ENCODE measurements around the gene LMAN2.

The LMAN2 gene

GRCh38 chr5:177351392-177352329, at the start of gene LMAN2:
Gene LMAN2 (minus strand): TSS chr5:177351668. CDS start chr5:177351647, 21 bp downstream.
- H3K27me3 ChIP-seq, result no peaks in the 10 kb centered on the region

GRCh38 chr5:177399997-177400868, 48.8 kb upstream of the LMAN2 start, which contains the start of gene PFN3:
Gene PFN3 (minus strand): TSS chr5:177400661. CDS start chr5:177400576, 85 bp downstream.
- Histone ChIP-seq H3K36me3 (no peaks in the 10 kb centered on the region), H3K4me2 (peak within 1 kb of the TSS in 10 of 11 experiments; percentile 3 to 100 (median 68); a peak in 19 of 22 replicates), H3K4me3 (no peak within 1 kb of the TSS), H3K9ac (peak within 1 kb of the TSS in 2 of 11 experiments; percentile 29 to 36; a peak in 2 of 22 replicates), H3K4me1 (peaks cover 31 to 54% (median 49%) of the 10 kb centered on the region in 10 experiments), H3K27me3 (peaks cover 31 to 41% (median 38%) of the 10 kb centered on the region in 11 experiments), H3K27ac (no peak within 1 kb of the TSS), H4K20me1 (peaks cover 0 to 22% (median 0%) of the 10 kb centered on the region in 11 experiments; a peak in 2 of 22 replicates), H3K9me3 (replicated peaks in 1 of 11) (no peaks in the 10 kb centered on the region)
- no peak for TF ChIP-seq Cebpa-rat (IDR thresholded peaks at IDR 0.05)

More at GRCh38 chr5:177351392-177352329, at the start of gene LMAN2:
- H3K4me1 ChIP-seq, result peaks cover 62 to 89% (median 79%) of the 10 kb centered on the region in 10 experiments
- peak within 1 kb of the TSS; percentile 90 to 100 (median 97) for H3K4me2 ChIP-seq
- H3K4me3 ChIP-seq, result peak within 1 kb of the TSS; percentile 79 to 96 (median 93)
- peaks cover 30 to 46% (median 37%) of the 10 kb centered on the region in 11 experiments; a peak in 19 of 22 replicates for H4K20me1 ChIP-seq
- H3K9ac ChIP-seq, result peak within 1 kb of the TSS; percentile 86 to 96 (median 93)
- H3K27ac ChIP-seq, result peak within 1 kb of the TSS; percentile 88 to 96 (median 93)
- peaks cover 19 to 35% (median 33%) of the 10 kb centered on the region in 11 experiments for H3K36me3 ChIP-seq
- H3K9me3 ChIP-seq (replicated peaks in 1 of 11), result peaks cover 0 to 6% (median 0%) of the 10 kb centered on the region in 11 experiments; a peak in 2 of 22 replicates
- no peak for TF ChIP-seq Cebpa-rat (IDR thresholded peaks at IDR 0.05)

- no peak overlapping the region for H3K9ac ChIP-seq
- H3K4me3 ChIP-seq, result no peak overlapping the region
- H3K27ac ChIP-seq, result no peak overlapping the region
- H3K36me3 ChIP-seq, result no peaks in the 10 kb centered on the region
- H3K4me2 ChIP-seq, result no peak overlapping the region
- peaks cover 24 to 29% (median 28%) of the 10 kb centered on the region in 11 experiments for H3K27me3 ChIP-seq
- peaks cover 0 to 16% (median 0%) of the 10 kb centered on the region in 11 experiments; a peak in 2 of 22 replicates for H4K20me1 ChIP-seq
- H3K9me3 ChIP-seq (replicated peaks in 1 of 11), result no peaks in the 10 kb centered on the region
- TF ChIP-seq Cebpa-rat (IDR thresholded peaks at IDR 0.05), result no peak
- peaks cover 30 to 45% (median 41%) of the 10 kb centered on the region in 10 experiments for H3K4me1 ChIP-seq
These were observed 46.5 kb upstream of the LMAN2 start for GRCh38 chr5:177397875-177398390.

- TF ChIP-seq Cebpa-rat (IDR thresholded peaks at IDR 0.05), result no peak
- H3K36me3 ChIP-seq, result no peaks in the 10 kb centered on the region
- no peak overlapping the region for H3K27ac ChIP-seq
- peaks cover 27 to 44% (median 39%) of the 10 kb centered on the region in 10 experiments for H3K4me1 ChIP-seq
- H3K9me3 ChIP-seq (replicated peaks in 1 of 11), result no peaks in the 10 kb centered on the region
- peaks cover 0 to 5% (median 0%) of the 10 kb centered on the region in 11 experiments; a peak in 1 of 22 replicates for H4K20me1 ChIP-seq
- H3K4me2 ChIP-seq, result no peak overlapping the region
- H3K4me3 ChIP-seq, result no peak overlapping the region
- H3K9ac ChIP-seq, result no peak overlapping the region
- peaks cover 13 to 18% (median 17%) of the 10 kb centered on the region in 11 experiments for H3K27me3 ChIP-seq
These were observed 45.3 kb upstream of the LMAN2 start for GRCh38 chr5:177396807-177397206.

- H3K4me3 ChIP-seq, result no peak overlapping the region
- peaks cover 5 to 11% (median 9%) of the 10 kb centered on the region in 11 experiments; a peak in 19 of 22 replicates for H3K27me3 ChIP-seq
These were observed 44.6 kb upstream of the LMAN2 start for GRCh38 chr5:177396078-177396477.

GRCh38 chr5:177393990-177394389, 42.5 kb upstream of the LMAN2 start:
- TF ChIP-seq Cebpa-rat (IDR thresholded peaks at IDR 0.05), result no peak
- peaks cover 0 to 13% (median 0%) of the 10 kb centered on the region in 11 experiments; a peak in 2 of 22 replicates for H4K20me1 ChIP-seq

More at GRCh38 chr5:177396078-177396477, 44.6 kb upstream of the LMAN2 start:
- H3K4me1 ChIP-seq, result peaks cover 24 to 45% (median 39%) of the 10 kb centered on the region in 10 experiments
- no peak overlapping the region for H3K9ac ChIP-seq
- no peak overlapping the region for H3K4me2 ChIP-seq
- H3K36me3 ChIP-seq, result no peaks in the 10 kb centered on the region
- H4K20me1 ChIP-seq, result peaks cover 0 to under 1% (median 0%) of the 10 kb centered on the region in 11 experiments; a peak in 1 of 22 replicates
- no peak for TF ChIP-seq Cebpa-rat (IDR thresholded peaks at IDR 0.05)
- no peak overlapping the region for H3K27ac ChIP-seq
- no peaks in the 10 kb centered on the region for H3K9me3 ChIP-seq (replicated peaks in 1 of 11)

GRCh38 chr5:177393206-177393765, 41.8 kb upstream of the LMAN2 start:
- H3K27me3 ChIP-seq, result no peaks in the 10 kb centered on the region
- peak overlapping the region in 9 of 11 experiments; percentile 14 to 64 (median 45); a peak in 16 of 22 replicates for H3K9ac ChIP-seq
- H3K4me1 ChIP-seq, result peaks cover 47 to 61% (median 57%) of the 10 kb centered on the region in 10 experiments
- no peaks in the 10 kb centered on the region for H3K9me3 ChIP-seq (replicated peaks in 1 of 11)
- TF ChIP-seq Cebpa-rat (IDR thresholded peaks at IDR 0.05), result no peak
- peaks cover 0 to 15% (median 0%) of the 10 kb centered on the region in 11 experiments; a peak in 2 of 22 replicates for H4K20me1 ChIP-seq
- H3K36me3 ChIP-seq, result no peaks in the 10 kb centered on the region
- H3K27ac ChIP-seq, result peak overlapping the region in 9 of 11 experiments; percentile 39 to 77 (median 63); a peak in 17 of 22 replicates
- peak overlapping the region; percentile 59 to 85 (median 81) for H3K4me2 ChIP-seq
- H3K4me3 ChIP-seq, result no peak overlapping the region; a peak in 1 of 20 replicates

More at GRCh38 chr5:177393990-177394389, 42.5 kb upstream of the LMAN2 start:
- no peak overlapping the region for H3K4me3 ChIP-seq
- H3K9me3 ChIP-seq (replicated peaks in 1 of 11), result no peaks in the 10 kb centered on the region
- no peaks in the 10 kb centered on the region for H3K27me3 ChIP-seq
- H3K27ac ChIP-seq, result peak overlapping the region in 9 of 11 experiments; percentile 39 to 77 (median 63); a peak in 16 of 22 replicates
- H3K36me3 ChIP-seq, result no peaks in the 10 kb centered on the region
- peak overlapping the region in 8 of 11 experiments; percentile 14 to 64 (median 46); a peak in 7 of 22 replicates for H3K9ac ChIP-seq
- peak overlapping the region; percentile 59 to 85 (median 81) for H3K4me2 ChIP-seq
- peaks cover 40 to 54% (median 50%) of the 10 kb centered on the region in 10 experiments for H3K4me1 ChIP-seq
